Measurements from ENCODE around the gene HMOX1.
A peak's percentile ranks its signal among the peaks of the same experiment; 100 is the strongest.
"Not testable (repeated sequence)": the region's sequence is repeated elsewhere in the genome, so short reads cannot be mapped to it uniquely, and the experiment has no call there.

The HMOX1 gene

GRCh38 chr22:35349704-35350538 is 31.0 kb upstream of the HMOX1 start:
- peak in 13 of 56 donors; percentile 7 to 50 (median 22) for DNase-seq

- DNase-seq = peak in 55 of 56 donors; percentile 28 to 89 (median 77)
Observed at GRCh38 chr22:35350539-35351503, 30.1 kb upstream of the HMOX1 start.

DNA sequence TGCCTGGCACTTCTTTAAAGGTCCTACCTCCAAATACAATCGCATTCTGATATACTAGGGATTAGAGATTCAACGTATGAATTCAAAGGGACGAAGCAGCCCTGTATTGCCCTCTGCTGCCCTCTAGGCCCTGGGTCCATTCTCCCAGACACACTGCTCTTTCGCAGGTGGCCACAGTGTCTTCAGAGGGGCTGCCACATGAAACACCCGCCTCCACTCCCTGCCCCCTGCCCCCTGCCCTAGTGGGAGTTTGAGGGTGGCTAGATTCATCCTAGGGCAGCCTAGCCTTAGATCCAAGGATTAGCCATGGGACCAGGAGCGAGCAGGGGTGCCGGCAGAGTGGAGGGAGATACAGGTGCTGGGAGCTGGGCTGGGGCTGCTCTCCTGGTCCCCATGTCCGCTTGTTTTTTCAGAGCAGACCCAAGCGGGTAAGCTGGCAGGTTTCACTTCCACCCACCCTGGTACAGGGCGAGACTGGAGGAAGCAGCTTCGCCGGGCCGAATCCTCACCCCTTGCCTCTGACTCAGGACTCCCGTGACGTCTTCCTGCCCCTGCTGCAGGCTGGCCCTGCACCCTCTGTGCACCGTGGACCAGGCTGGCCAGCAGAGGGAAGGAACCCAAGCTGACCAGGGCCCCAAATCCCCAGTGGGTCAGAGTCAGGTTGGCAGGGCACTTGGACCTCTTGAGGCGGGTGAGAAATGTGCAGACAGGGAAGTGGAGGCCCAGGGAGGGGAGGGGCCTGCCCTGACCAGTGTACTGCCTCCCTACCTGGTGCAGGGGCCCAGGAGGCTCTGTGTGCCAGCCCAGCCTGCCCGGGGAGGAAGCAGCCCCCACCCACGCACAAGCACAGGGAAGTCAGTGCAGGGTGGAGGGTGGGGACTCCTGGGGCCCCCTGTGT is 28.4 kb upstream of the HMOX1 start:
- DNase-seq = peak in 39 of 56 donors; percentile 8 to 62 (median 28)

DNA sequence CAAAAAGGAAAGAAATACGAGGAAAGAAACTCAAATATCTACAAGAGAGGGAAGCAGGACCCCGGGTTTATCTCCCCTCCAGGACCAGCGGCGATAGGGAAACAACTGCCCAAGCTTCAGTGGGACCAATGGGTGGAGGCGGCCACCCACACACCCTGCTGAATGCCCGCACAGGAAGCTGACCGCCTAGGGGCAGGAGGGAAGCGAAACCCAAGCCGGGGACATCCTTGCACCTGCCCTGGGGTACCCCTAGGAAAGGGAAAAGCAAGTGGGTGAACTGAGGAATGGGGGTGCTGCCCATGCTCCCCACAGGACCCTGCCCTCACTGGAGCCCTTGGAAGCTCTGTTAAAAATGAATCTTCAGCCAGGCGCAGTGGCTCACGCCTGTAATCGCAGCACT is 27.6 kb upstream of the HMOX1 start:
- DNase-seq = peak in 7 of 56 donors; percentile 8 to 41 (median 16)

GRCh38 chr22:35354068-35354467 is 26.8 kb upstream of the HMOX1 start:
- no peak for DNase-seq

DNA sequence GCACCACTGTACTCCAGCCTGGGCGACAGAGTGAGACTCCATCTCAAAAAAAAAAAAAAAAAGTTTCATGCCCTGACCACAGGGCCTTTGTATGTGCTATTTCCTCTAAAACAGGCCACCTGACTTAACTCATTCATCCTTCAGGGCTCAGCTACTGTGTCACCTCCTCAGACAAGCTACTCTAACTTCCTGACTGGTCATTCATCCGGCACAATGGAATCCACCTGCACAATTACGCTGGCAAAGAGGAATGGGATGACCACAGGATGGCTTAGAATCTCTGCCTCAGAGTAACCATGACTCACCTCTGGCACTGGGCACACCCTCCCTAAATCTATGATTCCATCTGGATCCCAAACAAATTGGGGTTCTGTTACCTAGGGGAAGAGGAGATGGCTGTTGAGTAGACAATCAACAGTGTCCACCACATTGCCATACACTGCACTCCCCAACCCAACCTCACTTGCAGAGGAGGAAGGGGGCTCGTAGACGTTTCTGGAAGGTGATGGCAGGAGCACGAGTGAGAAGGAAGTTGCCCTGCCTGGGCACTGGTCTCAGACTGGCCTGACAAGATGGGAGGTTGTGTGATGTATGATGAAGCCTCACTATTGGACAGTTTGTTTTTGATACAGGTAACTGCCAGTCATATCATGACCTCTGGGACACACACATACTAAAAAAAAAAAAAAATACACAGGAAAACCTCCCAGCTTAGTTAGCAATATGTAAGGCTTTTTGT is 22.8 kb upstream of the HMOX1 start:
- no peak for DNase-seq

GRCh38 chr22:35359380-35360065 is 21.4 kb upstream of the HMOX1 start:
- DNase-seq = no peak

DNA sequence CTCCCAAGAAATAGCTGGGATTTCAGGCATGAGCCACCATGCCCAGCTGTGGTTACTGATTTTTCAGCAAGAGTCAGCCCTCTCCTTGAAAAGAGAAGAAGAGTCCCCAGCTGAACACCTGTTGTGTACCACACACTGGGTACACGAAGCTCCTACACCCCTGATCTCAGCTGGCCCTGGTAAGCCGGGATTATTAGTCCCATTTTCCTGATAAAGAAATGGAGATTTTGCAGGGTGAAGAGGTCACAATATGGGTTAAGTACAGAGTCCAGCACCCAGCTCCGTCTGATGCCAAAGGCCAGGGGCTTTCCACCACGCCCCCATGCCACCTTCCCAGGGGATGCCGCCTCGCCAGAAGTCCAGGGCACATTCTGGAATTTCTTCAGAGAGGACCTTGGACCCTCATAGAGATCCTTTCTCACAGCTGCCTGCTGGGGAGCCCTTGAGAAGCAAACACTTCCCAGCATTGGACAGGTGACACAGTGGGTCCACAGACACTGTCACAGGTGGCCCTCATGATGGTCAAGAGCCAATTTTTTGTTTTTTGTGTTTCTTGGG is 19.8 kb upstream of the HMOX1 start:
- no peak for DNase-seq

- no peak for DNase-seq
Observed at GRCh38 chr22:35363566-35364086, 17.3 kb upstream of the HMOX1 start.

DNA sequence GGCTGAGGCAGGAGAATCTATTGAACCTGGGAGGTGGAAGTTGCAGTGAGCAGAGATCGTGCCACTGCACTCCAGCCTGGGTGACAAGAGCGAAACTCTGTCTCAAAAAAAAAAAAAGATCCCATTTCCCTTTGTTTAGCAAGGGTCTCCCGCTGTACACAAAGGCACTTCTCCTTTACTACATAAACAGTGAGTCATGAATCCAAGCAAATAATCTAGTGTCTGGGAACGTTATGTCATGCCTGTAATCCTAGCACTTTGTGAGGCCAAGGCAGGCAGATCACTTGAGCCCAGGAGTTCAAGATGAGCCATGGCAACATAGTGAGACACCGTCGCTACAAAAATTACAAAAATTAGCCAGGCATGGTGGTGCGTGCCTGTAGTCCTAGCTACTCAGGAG is 16.7 kb upstream of the HMOX1 start:
- not testable (repeated sequence) for DNase-seq

GRCh38 chr22:35367331-35367886 is 13.5 kb upstream of the HMOX1 start:
- DNase-seq = no peak

DNA sequence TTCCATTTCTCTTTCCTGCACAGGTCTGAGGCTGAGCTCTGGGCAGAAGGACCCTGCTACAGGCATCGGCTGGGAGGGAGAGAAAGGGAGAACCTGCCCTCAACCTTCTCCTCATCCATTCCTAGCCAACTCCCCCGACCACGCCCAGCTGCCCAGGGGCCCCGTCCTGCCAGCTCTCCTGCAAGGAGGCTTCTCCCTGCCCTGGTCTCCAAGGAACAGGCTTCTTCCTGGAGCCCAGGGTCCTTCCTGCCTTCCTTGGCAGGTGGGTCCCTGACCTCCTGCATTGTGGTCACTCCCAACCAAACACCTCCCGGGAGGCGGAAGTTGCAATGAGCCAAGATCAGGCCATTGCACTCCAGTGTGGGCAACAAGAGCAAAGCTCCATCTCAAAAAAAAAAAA is 12.5 kb upstream of the HMOX1 start:
- no peak for DNase-seq

DNA sequence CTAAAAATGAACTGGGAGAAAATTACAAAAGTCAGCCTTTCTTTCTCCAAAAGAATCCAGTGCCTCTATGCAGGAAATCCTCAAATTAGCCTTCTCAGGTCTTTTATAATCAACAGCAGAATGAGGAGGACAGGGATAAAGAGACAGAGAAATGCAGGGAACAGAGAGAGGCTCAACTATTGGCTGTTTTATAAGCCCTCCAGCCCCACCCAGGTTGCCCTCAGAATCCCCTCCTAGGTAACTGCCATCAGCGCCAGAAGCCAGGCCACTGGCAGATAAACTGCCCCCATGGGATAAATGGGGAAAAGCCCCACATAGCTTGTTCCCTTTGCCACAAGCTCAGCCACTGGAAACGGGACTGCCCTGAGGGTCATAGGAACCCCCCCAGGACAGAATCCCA is 10.9 kb upstream of the HMOX1 start:
- DNase-seq = no peak

- no peak for DNase-seq
Observed at GRCh38 chr22:35373781-35374180, 7.1 kb upstream of the HMOX1 start.

DNA sequence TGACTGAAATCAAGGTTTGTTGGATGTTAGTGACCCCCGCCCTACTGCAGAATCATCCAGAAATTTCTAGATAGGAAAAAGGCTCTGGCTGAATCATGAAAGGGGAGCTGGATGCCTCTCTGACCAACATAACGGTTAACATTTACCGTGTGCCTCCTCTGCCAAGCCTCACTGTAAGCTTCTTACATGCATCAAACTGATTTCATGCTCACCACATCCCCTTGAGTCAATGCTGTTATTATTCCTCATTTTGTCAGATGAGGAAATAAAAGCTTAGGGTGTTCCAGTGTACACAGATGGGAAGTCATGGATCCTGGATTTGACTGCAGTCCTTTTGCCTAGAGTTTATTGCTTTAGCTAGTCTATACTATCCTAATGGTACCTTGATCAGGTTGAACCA is 5.9 kb upstream of the HMOX1 start:
- no peak for DNase-seq

DNA sequence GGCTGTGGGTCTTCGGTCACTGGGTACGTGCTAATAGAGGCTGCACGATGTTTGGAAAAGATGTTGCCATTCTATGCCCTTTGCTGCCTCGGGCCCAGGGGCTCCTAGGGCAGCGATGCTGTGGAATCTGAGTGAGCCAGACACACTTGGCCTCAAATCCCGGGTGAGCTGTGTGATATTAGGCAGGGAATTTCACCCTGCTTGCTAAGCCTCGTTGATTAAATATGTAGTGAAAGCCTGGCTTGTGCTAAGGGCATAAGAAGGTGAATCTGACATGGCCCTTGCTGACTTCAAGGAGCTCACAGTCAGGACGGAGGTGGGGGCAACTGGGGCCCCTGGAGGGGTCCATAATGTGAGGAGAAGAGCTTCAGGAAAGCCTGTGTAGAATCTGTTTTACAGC is 5.4 kb upstream of the HMOX1 start:
- DNase-seq = no peak

DNA sequence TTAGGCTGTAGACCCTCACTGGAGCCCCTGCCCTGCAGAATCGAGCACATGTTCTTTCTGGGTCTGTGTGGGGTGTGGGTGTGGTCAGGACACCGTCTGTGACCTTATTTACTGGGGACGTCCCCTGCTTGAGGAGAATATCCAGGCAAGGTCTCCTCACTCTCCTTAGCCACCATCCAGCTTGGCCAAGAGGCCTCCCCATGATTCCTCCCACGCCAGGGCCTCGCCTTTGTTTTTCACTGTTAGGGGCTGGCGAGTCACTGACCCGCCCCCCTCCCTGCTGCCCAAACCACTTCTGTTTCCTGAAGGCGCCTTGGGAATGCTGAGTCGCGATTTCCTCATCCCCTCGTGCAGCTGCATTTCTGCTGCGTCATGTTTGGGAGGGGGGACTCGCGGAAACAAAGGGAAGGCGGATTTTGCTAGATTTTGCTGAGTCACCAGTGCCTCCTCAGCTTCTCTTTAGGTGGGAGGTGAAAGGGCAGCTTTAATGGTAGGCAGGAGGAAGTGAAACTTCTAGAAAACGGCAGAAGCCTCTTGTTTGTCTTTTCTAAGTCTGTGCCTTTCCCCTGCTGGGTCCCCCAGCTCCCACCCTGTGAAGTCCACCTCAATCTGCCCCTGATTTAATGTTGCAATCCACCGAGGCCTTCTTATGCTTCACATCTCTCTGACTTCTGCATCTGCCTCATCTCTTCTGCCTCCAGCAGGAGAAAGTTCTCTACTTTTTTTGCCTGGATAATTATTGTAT is 4.0 kb upstream of the HMOX1 start:
- peak in 54 of 56 donors; percentile 18 to 88 (median 72) for DNase-seq

DNA sequence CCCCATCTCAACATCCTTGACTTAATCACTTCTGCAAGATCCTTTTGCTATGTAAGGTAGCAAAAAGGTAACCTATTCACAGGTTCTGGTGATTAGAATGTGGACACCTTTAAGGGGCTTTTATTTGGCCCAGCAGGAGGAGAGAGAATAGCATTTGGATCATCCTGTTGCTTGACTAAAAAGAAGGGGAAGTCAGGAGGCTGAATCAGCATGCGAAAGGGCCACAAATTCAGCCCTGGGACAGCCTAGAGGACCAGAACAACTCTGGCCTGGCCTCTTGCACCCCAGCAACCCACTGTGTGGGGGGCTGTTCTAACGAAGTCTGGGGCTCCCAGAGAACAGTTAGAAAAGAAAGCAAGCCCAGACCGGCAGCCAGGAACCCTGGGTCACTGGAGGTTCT is 3.2 kb upstream of the HMOX1 start:
- peak in 1 of 56 donors; percentile 26 for DNase-seq
